Skeletal muscle tissue (tissue), 4 donors: ENCODE data around the gene MCF2L2. TPM values are rescaled to one million over a fixed set of nuclear protein-coding genes. Genes with fewer than 3 reads are reported as not detected.
"Not testable (repeated sequence)": the region's sequence is repeated elsewhere in the genome, so short reads cannot be mapped to it uniquely, and the experiment has no call there.

Experiments
- H3K27ac ChIP-seq: one replicate; pipeline ENCODE4 v1.7.0; 2013; ENCODE audit warnings: mild to moderate bottlenecking, low read depth, low read length, inconsistent platforms
- H3K27me3 ChIP-seq, 3 donors: one replicate each; pipeline ENCODE4 v1.7.0; 2013; ENCODE audit warnings: low read length in 3 of 3; ENCODE audit not compliant: control insufficient read depth in 3 of 3, insufficient read depth in 3 of 3
- H3K36me3 ChIP-seq, 3 donors: one replicate each; pipeline ENCODE4 v1.7.0; 2013; ENCODE audit warnings: low read length in 3 of 3; ENCODE audit not compliant: control insufficient read depth in 3 of 3, insufficient read depth in 3 of 3
- H3K4me1 ChIP-seq, 3 donors: one replicate each; pipeline ENCODE4 v1.7.0; 2013; ENCODE audit warnings: low read length in 3 of 3, mild to moderate bottlenecking in 3 of 3; ENCODE audit not compliant: control insufficient read depth in 3 of 3, insufficient read depth in 3 of 3
- H3K4me3 ChIP-seq, 3 donors: one replicate each; pipeline ENCODE4 v1.7.0; 2013; ENCODE audit warnings: low read length in 3 of 3
- H3K9ac ChIP-seq, 3 donors: one replicate each; pipeline ENCODE4 v1.7.0; 2013; ENCODE audit warnings: low read length in 3 of 3, mild to moderate bottlenecking in 3 of 3, moderate library complexity in 2 of 3, low read depth in 1 of 3
- H3K9me3 ChIP-seq, 3 donors: one replicate each; pipeline ENCODE4 v1.7.0; 2013; ENCODE audit warnings: low read length in 3 of 3; ENCODE audit not compliant: control insufficient read depth in 3 of 3
- total RNA-seq: library from RNA; depleted of rRNA; stranded (reverse); fragments of >200 nt; gene quantifications from one replicate; pipeline ENCODE4 v1.2.3, GENCODE V29; 2014
- donor health status: Osteomylitis.

MCF2L2 gene
- under 0.01 TPM for total RNA-seq

GRCh38 chr3:183428447-183429211 is at the start of gene MCF2L2:
Gene MCF2L2, minus strand, starts transcription at chr3:183428619. Its CDS starts 642 bp downstream, at chr3:183427977.
- peaks cover 0 to 12% (median 10%) of the 10 kb centered on the region in 3 donors for H3K27me3 ChIP-seq
- no peaks in the 10 kb centered on the region for H3K36me3 ChIP-seq
- peaks cover 6 to 12% (median 12%) of the 10 kb centered on the region in 3 donors for H3K4me1 ChIP-seq
- no peak within 1 kb of the TSS for H3K27ac ChIP-seq
- H3K9me3 ChIP-seq, result no peaks in the 10 kb centered on the region
- H3K4me3 ChIP-seq, result peak within 1 kb of the TSS; percentile 65 to 72 (median 68)
- peak within 1 kb of the TSS; percentile 40 to 69 (median 65) for H3K9ac ChIP-seq

DNA sequence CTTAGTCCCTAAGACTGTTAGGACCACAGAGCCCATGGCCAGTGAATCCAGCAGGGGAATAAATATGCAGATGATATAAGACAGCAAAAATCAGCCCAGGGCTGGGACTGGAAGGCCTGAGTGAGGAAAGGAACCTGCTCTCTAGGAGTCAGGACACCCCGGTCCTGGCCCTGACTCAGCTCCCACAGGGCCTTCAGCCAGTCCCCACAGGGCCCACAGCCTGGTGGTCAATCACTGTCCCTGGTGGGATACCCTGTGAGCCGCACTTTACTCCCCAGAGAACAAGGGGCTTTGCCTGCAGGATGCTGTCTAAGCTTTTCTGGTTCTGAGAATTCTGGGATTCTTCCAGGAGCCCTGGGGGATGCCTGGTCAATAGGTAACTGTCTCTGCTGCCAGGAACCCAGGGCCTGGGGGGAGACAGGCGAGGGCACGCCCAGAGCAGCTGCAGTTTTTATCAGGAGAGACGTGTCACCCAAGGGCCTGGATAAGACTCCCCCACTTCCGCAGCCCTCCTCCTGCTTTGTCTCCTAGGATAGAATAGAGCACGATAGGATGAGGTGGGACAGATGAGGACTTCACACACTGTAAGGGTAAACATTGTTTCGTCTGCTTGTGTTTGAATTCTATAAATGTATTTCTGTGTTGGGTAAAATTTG is 49.5 kb upstream of the MCF2L2 start:
- Histone ChIP-seq H3K27me3 (no peaks in the 10 kb centered on the region), H3K36me3 (no peaks in the 10 kb centered on the region), H3K4me1 (peaks cover 5 to 13% (median 6%) of the 10 kb centered on the region in 3 donors), H3K9ac (no peak overlapping the region), H3K9me3 (no peaks in the 10 kb centered on the region), H3K27ac (no peak overlapping the region), H3K4me3 (no peak overlapping the region)

- not testable (repeated sequence) for H3K9ac ChIP-seq, H3K27ac ChIP-seq, H3K36me3 ChIP-seq, H3K4me3 ChIP-seq, H3K9me3 ChIP-seq, H3K27me3 ChIP-seq, H3K4me1 ChIP-seq
Measured at GRCh38 chr3:183475764-183476162, 47.3 kb upstream of the MCF2L2 start.

- H3K27me3 ChIP-seq, result no peaks in the 10 kb centered on the region
- no peak overlapping the region for H3K27ac ChIP-seq
- H3K4me1 ChIP-seq, result peaks cover 0 to 7% (median 5%) of the 10 kb centered on the region in 3 donors
- no peaks in the 10 kb centered on the region for H3K9me3 ChIP-seq
- H3K4me3 ChIP-seq, result no peak overlapping the region
- no peak overlapping the region for H3K9ac ChIP-seq
- no peaks in the 10 kb centered on the region for H3K36me3 ChIP-seq
Measured at GRCh38 chr3:183475016-183475763, 46.8 kb upstream of the MCF2L2 start.

DNA sequence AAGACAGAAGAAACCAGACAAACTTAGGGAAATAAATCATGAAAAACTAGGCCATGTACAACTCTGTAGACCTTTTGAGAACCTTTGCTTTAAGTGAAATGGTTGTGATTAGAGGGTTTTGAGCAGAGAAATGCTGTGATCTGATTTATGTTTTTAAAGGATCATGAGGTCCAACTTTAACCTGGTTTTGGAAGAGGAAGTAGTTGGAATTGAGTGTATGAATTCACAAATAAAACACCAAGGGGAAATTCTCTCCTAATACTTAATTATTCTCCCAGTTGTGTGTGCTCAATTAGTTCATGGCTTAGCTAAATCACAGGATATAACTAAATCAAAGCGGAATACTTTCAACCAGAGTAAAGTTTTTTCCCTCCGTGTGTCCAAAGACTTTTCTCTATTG is 45.5 kb upstream of the MCF2L2 start:
- Histone ChIP-seq H3K4me3 (no peak overlapping the region), H3K27ac (no peak overlapping the region), H3K9me3 (no peaks in the 10 kb centered on the region), H3K9ac (no peak overlapping the region), H3K36me3 (no peaks in the 10 kb centered on the region), H3K27me3 (no peaks in the 10 kb centered on the region), H3K4me1 (peaks cover 2 to 3% (median 3%) of the 10 kb centered on the region in 3 donors)

DNA sequence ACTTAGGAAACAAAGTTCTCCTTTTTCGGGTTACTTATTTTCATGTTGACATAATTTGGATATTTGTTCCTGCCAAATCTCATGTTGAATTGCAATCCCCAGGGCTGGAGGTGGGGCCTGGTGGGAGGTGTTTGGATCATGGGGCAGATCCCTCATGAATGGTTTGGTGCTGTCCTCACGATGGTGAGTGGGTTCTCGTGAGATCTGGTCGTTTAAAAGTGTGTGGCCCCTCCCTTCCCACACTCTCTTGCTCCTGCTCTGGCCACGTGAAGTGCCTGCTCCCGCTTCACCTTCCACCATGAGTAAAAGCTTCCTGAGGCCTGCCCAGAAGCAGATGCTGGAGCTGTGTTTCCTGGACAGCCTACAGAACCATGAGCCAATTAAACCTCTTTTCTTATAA is 43.7 kb upstream of the MCF2L2 start:
- H3K9me3 ChIP-seq, result no peaks in the 10 kb centered on the region
- H3K27me3 ChIP-seq, result no peaks in the 10 kb centered on the region
- H3K36me3 ChIP-seq, result no peaks in the 10 kb centered on the region
- H3K9ac ChIP-seq, result no peak overlapping the region
- H3K4me3 ChIP-seq, result no peak overlapping the region
- H3K4me1 ChIP-seq, result peaks cover 2 to 4% (median 3%) of the 10 kb centered on the region in 3 donors
- H3K27ac ChIP-seq, result no peak overlapping the region

DNA sequence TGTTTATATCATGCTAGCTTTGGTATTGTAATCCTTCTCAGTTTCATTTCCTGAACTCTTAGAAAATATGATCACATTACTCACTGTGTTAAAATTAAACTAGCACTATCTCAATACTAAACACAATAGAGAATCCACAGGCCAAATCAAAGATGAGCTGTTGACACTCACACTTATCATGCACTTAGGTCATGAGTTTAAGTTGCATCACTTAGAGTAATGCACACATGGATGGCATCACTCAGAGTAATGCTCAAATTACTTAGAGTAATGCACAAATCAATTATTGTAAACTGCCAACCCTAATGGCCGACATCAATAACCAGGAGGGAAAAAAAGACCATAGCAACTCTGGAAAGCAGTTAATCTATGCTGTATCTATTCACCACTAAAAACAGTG is 40.0 kb upstream of the MCF2L2 start:
- Histone ChIP-seq H3K9ac (no peak overlapping the region), H3K4me1 (peaks cover 2 to 4% (median 3%) of the 10 kb centered on the region in 3 donors), H3K27me3 (no peaks in the 10 kb centered on the region), H3K27ac (no peak overlapping the region), H3K9me3 (no peaks in the 10 kb centered on the region), H3K36me3 (no peaks in the 10 kb centered on the region), H3K4me3 (no peak overlapping the region)

GRCh38 chr3:183466575-183466974 is 38.2 kb upstream of the MCF2L2 start:
- H3K9ac ChIP-seq, result no peak overlapping the region
- no peak overlapping the region for H3K27ac ChIP-seq
- no peaks in the 10 kb centered on the region for H3K27me3 ChIP-seq
- H3K36me3 ChIP-seq, result no peaks in the 10 kb centered on the region
- H3K9me3 ChIP-seq, result no peaks in the 10 kb centered on the region
- H3K4me3 ChIP-seq, result no peak overlapping the region
- H3K4me1 ChIP-seq, result peaks cover 2 to 4% (median 3%) of the 10 kb centered on the region in 3 donors

GRCh38 chr3:183465710-183466109 is 37.3 kb upstream of the MCF2L2 start:
- H3K9ac ChIP-seq, H3K4me1 ChIP-seq, H3K36me3 ChIP-seq, H3K9me3 ChIP-seq, H3K4me3 ChIP-seq, H3K27ac ChIP-seq, H3K27me3 ChIP-seq: not testable (repeated sequence)

DNA sequence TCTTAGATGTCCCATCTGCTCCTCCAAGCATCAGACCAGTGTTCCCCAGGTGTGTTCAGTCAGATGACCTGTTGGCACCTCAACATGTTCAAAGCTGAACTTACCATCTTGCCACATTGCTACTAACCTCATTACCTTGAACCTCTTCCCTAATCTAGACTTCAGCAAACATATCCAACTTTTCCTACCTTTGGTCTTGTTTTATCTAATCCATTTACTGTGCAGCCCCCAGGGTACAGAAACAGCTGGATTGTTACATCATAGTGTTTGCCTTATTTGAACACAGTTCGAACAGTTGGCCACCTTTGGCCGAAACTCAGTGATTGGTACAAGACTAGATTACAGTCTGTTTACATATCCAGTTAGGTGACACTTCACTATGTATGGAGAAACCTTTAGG is 36.1 kb upstream of the MCF2L2 start:
- Histone ChIP-seq H3K36me3 (no peaks in the 10 kb centered on the region), H3K27ac (no peak overlapping the region), H3K4me1 (peaks cover 2 to 4% (median 3%) of the 10 kb centered on the region in 3 donors), H3K9ac (no peak overlapping the region), H3K27me3 (no peaks in the 10 kb centered on the region), H3K9me3 (no peaks in the 10 kb centered on the region), H3K4me3 (no peak overlapping the region)
